K562 (cell line): ENCODE data around the gene CRYAB. TPM values are rescaled to one million over a fixed set of nuclear protein-coding genes. Genes with fewer than 3 reads are reported as not detected.

Source experiments
- BRD9 ChIP-seq: fragments of 450-650 bp; IDR thresholded peaks from 2 replicates; pipeline ENCODE4 v1.6.1; 2018; ENCODE audit warnings: low read depth; ENCODE audit not compliant: partially characterized antibody
- C11orf30 ChIP-seq: fragments of 450-650 bp; IDR thresholded peaks from 2 replicates; pipeline ENCODE4 v1.6.1; 2016; ENCODE audit warnings: low read depth, mild to moderate bottlenecking
- CHCHD3 ChIP-seq: fragments of 250-450 bp; sonication (Bioruptor Pico); IDR thresholded peaks from 2 replicates; pipeline ENCODE4 v2.1.2; 2022; ENCODE audit warnings: mild to moderate bottlenecking
- ETV5 ChIP-seq: sonication (generic); formaldehyde crosslinking; IDR thresholded peaks from 2 replicates; pipeline ENCODE4 v1.4.0; 2020; ENCODE audit warnings: low read depth, mild to moderate bottlenecking, missing genetic modification reagents
- IRF2 ChIP-seq: sonication (generic); formaldehyde crosslinking; IDR thresholded peaks from 2 replicates; pipeline ENCODE4 v1.8.1; 2022; ENCODE audit warnings: mild to moderate bottlenecking, missing genetic modification reagents
- MED1 ChIP-seq: sonication (generic); formaldehyde crosslinking; IDR thresholded peaks from 2 replicates; pipeline ENCODE4 v1.8.1; 2023; ENCODE audit warnings: missing genetic modification reagents, borderline replicate concordance
- NFE2 ChIP-seq: IDR thresholded peaks from 2 replicates; pipeline ENCODE4 v1.6.1; 2014; ENCODE audit warnings: antibody characterized with exemption, low read depth
- NFE2L1 ChIP-seq: fragments of 450-650 bp; IDR thresholded peaks from 2 replicates; pipeline ENCODE4 v1.6.1; 2016; ENCODE audit warnings: missing genetic modification characterization, low read depth, mild to moderate bottlenecking, missing compliant biosample characterization, moderate library complexity, borderline replicate concordance
- PCBP1 ChIP-seq: fragments of 200-400 bp; formaldehyde crosslinking; IDR thresholded peaks from 2 replicates; pipeline ENCODE4 v1.6.1; 2018; ENCODE audit warnings: mild to moderate bottlenecking, low read depth, low read length; ENCODE audit not compliant: poor library complexity, severe bottlenecking
- PHF20 ChIP-seq: fragments of 450-650 bp; IDR thresholded peaks from 2 replicates; pipeline ENCODE4 v1.6.1; 2018; ENCODE audit not compliant: partially characterized antibody
- TBP ChIP-seq: optimal IDR thresholded peaks from 2 replicates; pipeline ENCODE3; 2011; ENCODE audit warnings: low read depth, low read length, improper control_type of control experiment
- TFAM ChIP-seq: fragments of 250-450 bp; sonication (Bioruptor Pico); conservative IDR thresholded peaks from 2 replicates; pipeline ENCODE4 v1.5.0; 2021; ENCODE audit warnings: mild to moderate bottlenecking, moderate library complexity
- ZNF316 ChIP-seq: fragments of 450-650 bp; IDR thresholded peaks from 2 replicates; pipeline ENCODE4 v1.6.1; 2016
- ZNF583 ChIP-seq: fragments of 250-450 bp; sonication (Bioruptor Pico); IDR thresholded peaks from 2 replicates; pipeline ENCODE4 v1.4.0; 2020
- polyA plus RNA-seq, 8 experiments: library from polyadenylated mRNA; depleted of rRNA in 4 of 8; stranded (reverse) in 5 of 8; unstranded in 3 of 8; fragments of >200 nt; fragmentation: Nextera tagmentation in 2 of 8; fragmentation: Illumina TruSeq in 1 of 8; extraction: Ambion mirVana in 2 of 8; extraction: Trizol in 1 of 8; gene quantifications; 2 replicates each; pipeline versions ENCODE4 v1.2.1 to v1.2.3, GENCODE V29; 2011 to 2014; ENCODE audit warnings: inconsistent platforms in 1 of 8, missing spikeins in 1 of 8
- total RNA-seq, 7 experiments: library from RNA; depleted of rRNA in 6 of 7; stranded (reverse); fragments of >200 nt in 6 of 7; fragmentation: Illumina TruSeq in 2 of 7; extraction: Trizol in 2 of 7; gene quantifications; 2 replicates each; pipeline versions ENCODE4 v1.2.1 to v1.2.3, GENCODE V29; 2011 to 2021; ENCODE audit warnings: low replicate concordance in 1 of 7
- TF ChIP-seq, protein P1 (sequence below): conservative IDR thresholded peaks from 2 replicates; pipeline ENCODE4 v1.6.1; 2011; ENCODE audit warnings: low read depth, mild to moderate bottlenecking, low read length; ENCODE audit not compliant: control insufficient read depth
- TF ChIP-seq, protein P2 (sequence below): fragments of 200-400 bp; formaldehyde crosslinking; IDR thresholded peaks from 2 replicates; pipeline ENCODE4 v1.6.1; 2017; ENCODE audit warnings: mild to moderate bottlenecking, low read depth, low read length, moderate library complexity
- TF ChIP-seq, protein P3 (sequence below): fragments of 250-450 bp; sonication (Bioruptor Pico); IDR thresholded peaks from 2 replicates; pipeline ENCODE4 v1.8.0; 2021; ENCODE audit warnings: mild to moderate bottlenecking, moderate library complexity
- TF ChIP-seq, protein P4 (sequence below), 3 experiments: fragments of 200-800 bp in 1 of 3; fragments of 250-450 bp in 1 of 3; fragments of 450-650 bp in 1 of 3; sonication (Bioruptor Pico) in 1 of 3; sonication (Bioruptor generic) in 1 of 3; formaldehyde crosslinking in 1 of 3; IDR thresholded peaks; 2 replicates each; pipeline versions ENCODE4 v1.6.1 to v1.8.0; 2016 to 2022; ENCODE audit warnings: mild to moderate bottlenecking in 2 of 3, missing genetic modification characterization in 2 of 3, missing compliant biosample characterization in 1 of 3, moderate library complexity in 1 of 3
- TF ChIP-seq, protein P5 (sequence below): fragments of 250-450 bp; sonication (Bioruptor Pico); IDR thresholded peaks from 2 replicates; pipeline ENCODE4 v1.4.0; 2020; ENCODE audit warnings: mild to moderate bottlenecking, moderate library complexity

Gene CRYAB
- total and polyA plus RNA-seq, 9 of the 15 experiments (the other 6 are each of a cell fraction or from before 2014, with no cell fraction given): 0.83 to 7.5 (median 3.6) TPM

DNA sequence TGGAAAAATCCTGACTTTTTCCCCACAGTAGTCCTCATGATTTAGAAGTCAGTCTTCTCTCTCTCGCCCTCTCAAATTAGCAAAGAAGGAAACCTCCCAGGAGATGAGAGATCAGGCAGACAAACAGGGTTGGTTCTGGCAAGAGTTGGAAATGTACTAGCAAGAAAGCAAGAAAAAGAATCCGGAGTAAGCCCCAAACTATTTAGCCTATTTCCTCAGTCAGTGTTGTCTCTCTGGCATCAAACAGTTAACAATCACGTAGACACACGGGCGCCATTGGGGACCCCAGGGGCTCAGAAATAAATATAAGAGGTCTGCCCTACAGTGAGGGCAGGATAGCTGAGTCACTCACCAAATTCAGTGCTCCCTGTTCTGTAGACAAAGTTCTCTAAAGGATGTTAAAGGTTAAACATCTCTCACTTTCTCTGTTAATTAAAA lies 11.8 kb upstream of the CRYAB start (continued):
- TF ChIP-seq, protein P1, sequence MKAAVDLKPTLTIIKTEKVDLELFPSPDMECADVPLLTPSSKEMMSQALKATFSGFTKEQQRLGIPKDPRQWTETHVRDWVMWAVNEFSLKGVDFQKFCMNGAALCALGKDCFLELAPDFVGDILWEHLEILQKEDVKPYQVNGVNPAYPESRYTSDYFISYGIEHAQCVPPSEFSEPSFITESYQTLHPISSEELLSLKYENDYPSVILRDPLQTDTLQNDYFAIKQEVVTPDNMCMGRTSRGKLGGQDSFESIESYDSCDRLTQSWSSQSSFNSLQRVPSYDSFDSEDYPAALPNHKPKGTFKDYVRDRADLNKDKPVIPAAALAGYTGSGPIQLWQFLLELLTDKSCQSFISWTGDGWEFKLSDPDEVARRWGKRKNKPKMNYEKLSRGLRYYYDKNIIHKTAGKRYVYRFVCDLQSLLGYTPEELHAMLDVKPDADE: no peak
- no peak for TF ChIP-seq ZNF583 (CRISPR knock-in tag)
- TF ChIP-seq, protein P2, sequence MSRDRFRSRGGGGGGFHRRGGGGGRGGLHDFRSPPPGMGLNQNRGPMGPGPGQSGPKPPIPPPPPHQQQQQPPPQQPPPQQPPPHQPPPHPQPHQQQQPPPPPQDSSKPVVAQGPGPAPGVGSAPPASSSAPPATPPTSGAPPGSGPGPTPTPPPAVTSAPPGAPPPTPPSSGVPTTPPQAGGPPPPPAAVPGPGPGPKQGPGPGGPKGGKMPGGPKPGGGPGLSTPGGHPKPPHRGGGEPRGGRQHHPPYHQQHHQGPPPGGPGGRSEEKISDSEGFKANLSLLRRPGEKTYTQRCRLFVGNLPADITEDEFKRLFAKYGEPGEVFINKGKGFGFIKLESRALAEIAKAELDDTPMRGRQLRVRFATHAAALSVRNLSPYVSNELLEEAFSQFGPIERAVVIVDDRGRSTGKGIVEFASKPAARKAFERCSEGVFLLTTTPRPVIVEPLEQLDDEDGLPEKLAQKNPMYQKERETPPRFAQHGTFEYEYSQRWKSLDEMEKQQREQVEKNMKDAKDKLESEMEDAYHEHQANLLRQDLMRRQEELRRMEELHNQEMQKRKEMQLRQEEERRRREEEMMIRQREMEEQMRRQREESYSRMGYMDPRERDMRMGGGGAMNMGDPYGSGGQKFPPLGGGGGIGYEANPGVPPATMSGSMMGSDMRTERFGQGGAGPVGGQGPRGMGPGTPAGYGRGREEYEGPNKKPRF: no peak
- 0 out of 2 replicates have a peak, but pooled peaks have one; percentile 41 for TF ChIP-seq C11orf30
- TF ChIP-seq, protein P3, sequence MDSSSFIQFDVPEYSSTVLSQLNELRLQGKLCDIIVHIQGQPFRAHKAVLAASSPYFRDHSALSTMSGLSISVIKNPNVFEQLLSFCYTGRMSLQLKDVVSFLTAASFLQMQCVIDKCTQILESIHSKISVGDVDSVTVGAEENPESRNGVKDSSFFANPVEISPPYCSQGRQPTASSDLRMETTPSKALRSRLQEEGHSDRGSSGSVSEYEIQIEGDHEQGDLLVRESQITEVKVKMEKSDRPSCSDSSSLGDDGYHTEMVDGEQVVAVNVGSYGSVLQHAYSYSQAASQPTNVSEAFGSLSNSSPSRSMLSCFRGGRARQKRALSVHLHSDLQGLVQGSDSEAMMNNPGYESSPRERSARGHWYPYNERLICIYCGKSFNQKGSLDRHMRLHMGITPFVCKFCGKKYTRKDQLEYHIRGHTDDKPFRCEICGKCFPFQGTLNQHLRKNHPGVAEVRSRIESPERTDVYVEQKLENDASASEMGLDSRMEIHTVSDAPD (CRISPR knock-in tag): no peak
- TF ChIP-seq ETV5 (CRISPR knock-in tag): no peak
- TF ChIP-seq TBP: no peak
- TF ChIP-seq BRD9: no peak
- TF ChIP-seq IRF2: no peak
- TF ChIP-seq, protein P4, sequence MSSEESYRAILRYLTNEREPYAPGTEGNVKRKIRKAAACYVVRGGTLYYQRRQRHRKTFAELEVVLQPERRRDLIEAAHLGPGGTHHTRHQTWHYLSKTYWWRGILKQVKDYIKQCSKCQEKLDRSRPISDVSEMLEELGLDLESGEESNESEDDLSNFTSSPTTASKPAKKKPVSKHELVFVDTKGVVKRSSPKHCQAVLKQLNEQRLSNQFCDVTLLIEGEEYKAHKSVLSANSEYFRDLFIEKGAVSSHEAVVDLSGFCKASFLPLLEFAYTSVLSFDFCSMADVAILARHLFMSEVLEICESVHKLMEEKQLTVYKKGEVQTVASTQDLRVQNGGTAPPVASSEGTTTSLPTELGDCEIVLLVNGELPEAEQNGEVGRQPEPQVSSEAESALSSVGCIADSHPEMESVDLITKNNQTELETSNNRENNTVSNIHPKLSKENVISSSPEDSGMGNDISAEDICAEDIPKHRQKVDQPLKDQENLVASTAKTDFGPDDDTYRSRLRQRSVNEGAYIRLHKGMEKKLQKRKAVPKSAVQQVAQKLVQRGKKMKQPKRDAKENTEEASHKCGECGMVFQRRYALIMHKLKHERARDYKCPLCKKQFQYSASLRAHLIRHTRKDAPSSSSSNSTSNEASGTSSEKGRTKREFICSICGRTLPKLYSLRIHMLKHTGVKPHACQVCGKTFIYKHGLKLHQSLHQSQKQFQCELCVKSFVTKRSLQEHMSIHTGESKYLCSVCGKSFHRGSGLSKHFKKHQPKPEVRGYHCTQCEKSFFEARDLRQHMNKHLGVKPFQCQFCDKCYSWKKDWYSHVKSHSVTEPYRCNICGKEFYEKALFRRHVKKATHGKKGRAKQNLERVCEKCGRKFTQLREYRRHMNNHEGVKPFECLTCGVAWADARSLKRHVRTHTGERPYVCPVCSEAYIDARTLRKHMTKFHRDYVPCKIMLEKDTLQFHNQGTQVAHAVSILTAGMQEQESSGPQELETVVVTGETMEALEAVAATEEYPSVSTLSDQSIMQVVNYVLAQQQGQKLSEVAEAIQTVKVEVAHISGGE (CRISPR knock-in tag; IDR thresholded peaks at IDR 0.05): no peak
- peak; percentile 15; the same call in 1 of the 2 replicates for TF ChIP-seq ZNF316
- TF ChIP-seq, protein P5, sequence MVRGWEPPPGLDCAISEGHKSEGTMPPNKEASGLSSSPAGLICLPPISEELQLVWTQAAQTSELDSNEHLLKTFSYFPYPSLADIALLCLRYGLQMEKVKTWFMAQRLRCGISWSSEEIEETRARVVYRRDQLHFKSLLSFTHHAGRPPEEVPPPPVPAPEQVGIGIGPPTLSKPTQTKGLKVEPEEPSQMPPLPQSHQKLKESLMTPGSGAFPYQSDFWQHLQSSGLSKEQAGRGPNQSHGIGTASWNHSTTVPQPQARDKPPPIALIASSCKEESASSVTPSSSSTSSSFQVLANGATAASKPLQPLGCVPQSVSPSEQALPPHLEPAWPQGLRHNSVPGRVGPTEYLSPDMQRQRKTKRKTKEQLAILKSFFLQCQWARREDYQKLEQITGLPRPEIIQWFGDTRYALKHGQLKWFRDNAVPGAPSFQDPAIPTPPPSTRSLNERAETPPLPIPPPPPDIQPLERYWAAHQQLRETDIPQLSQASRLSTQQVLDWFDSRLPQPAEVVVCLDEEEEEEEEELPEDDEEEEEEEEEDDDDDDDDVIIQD (CRISPR knock-in tag): no peak
- TF ChIP-seq CHCHD3: no peak
- no peak for TF ChIP-seq TFAM (CRISPR knock-in tag)
- no peak for TF ChIP-seq PCBP1
- TF ChIP-seq PHF20: no peak
- TF ChIP-seq NFE2: peak; percentile 65
- peak; percentile 33; the same call in 1 of the 2 replicates for TF ChIP-seq NFE2L1 (tag)
- no peak for TF ChIP-seq MED1 (CRISPR knock-in tag)
